Activated CD8-positive, alpha-beta T cell treated with anti-CD3 and anti-CD28 coated beads for 36 hours (primary cell): ENCODE results near the gene IL12RB1. TPM values are rescaled to one million over a fixed set of nuclear protein-coding genes. Genes with fewer than 3 reads are reported as not detected.
"Not testable (repeated sequence)": the region's sequence is repeated elsewhere in the genome, so short reads cannot be mapped to it uniquely, and the experiment has no call there.

ENCODE experiments used
- ATAC-seq: fragments of 200-7000 bp; cut with Tn5 transposase; one replicate; pipeline ENCODE4 v1.10.0; 2021; ENCODE audit warnings: mild to moderate bottlenecking, moderate library complexity
- CTCF ChIA-PET: fragments of 350-600 bp; sonication (Branson Sonifier 250); formaldehyde crosslinking; loops from one replicate; lab custom pipeline; 2021; ENCODE audit warnings: antibody characterized with exemption; lab: Charles Lee
- POLR2A ChIA-PET: fragments of 350-600 bp; sonication (Branson Sonifier 250); formaldehyde crosslinking; loops from one replicate; lab custom pipeline; 2021; ENCODE audit warnings: antibody characterized with exemption; lab: Charles Lee
- DNase-seq: peaks from one replicate; pipeline ENCODE4 v3.0.0-alpha.2; 2020
- H3K27ac Mint-ChIP-seq: one replicate; pipeline ENCODE4 v1.8.0; 2021; ENCODE audit warnings: mild to moderate bottlenecking, mixed read lengths
- H3K27me3 Mint-ChIP-seq: one replicate; pipeline ENCODE4 v1.8.0; 2021; ENCODE audit warnings: mixed read lengths
- H3K36me3 Mint-ChIP-seq: one replicate; pipeline ENCODE4 v1.8.0; 2021; ENCODE audit warnings: low read depth, mixed read lengths
- H3K4me1 Mint-ChIP-seq: one replicate; pipeline ENCODE4 v1.8.0; 2021; ENCODE audit warnings: low read depth, mixed read lengths
- H3K4me3 Mint-ChIP-seq: one replicate; pipeline ENCODE4 v1.8.0; 2021; ENCODE audit warnings: mild to moderate bottlenecking, moderate library complexity, mixed read lengths
- H3K9me3 Mint-ChIP-seq: one replicate; pipeline ENCODE4 v1.8.0; 2021; ENCODE audit warnings: mixed read lengths
- intact Hi-C: fragments of 100-400 bp; cut with micrococcal nuclease; formaldehyde crosslinking; loops from one replicate; pipeline ENCODE4 v1.10.0; 2022
- total RNA-seq, 2 experiments: library from RNA; stranded (reverse); gene quantifications; one replicate each; pipeline ENCODE4 v1.2.3, GENCODE V29; 2021
- TF ChIP-seq, protein P1 (sequence below): fragments of 200-600 bp; IDR thresholded peaks from one replicate; pipeline ENCODE4 v1.8.0; 2022; ENCODE audit warnings: antibody characterized with exemption, mild to moderate bottlenecking

IL12RB1 gene
- total RNA-seq, 2 experiments from 2014 or later: 25.6 to 27.2 TPM

GRCh38 chr19:18090545-18091216 is 3.9 kb upstream of the IL12RB1 start:
- POLR2A ChIA-PET: interaction anchor here (0.8 to 3.0 kb wide), 8 partner anchors 8 to 190 kb away, joined by 3 to 14 read pairs (median 4); partner anchors contain the start of genes ARRDC2, JUND and MAST3
- H3K36me3 Mint-ChIP-seq: no peaks in the 10 kb centered on the region
- TF ChIP-seq, protein P1, sequence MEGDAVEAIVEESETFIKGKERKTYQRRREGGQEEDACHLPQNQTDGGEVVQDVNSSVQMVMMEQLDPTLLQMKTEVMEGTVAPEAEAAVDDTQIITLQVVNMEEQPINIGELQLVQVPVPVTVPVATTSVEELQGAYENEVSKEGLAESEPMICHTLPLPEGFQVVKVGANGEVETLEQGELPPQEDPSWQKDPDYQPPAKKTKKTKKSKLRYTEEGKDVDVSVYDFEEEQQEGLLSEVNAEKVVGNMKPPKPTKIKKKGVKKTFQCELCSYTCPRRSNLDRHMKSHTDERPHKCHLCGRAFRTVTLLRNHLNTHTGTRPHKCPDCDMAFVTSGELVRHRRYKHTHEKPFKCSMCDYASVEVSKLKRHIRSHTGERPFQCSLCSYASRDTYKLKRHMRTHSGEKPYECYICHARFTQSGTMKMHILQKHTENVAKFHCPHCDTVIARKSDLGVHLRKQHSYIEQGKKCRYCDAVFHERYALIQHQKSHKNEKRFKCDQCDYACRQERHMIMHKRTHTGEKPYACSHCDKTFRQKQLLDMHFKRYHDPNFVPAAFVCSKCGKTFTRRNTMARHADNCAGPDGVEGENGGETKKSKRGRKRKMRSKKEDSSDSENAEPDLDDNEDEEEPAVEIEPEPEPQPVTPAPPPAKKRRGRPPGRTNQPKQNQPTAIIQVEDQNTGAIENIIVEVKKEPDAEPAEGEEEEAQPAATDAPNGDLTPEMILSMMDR: no peak

GRCh38 chr19:18089726-18090125 is 3.0 kb upstream of the IL12RB1 start:
- no peaks in the 10 kb centered on the region for H3K27me3 Mint-ChIP-seq
- H3K36me3 Mint-ChIP-seq: no peaks in the 10 kb centered on the region
- peak overlapping the region; percentile 94 for H3K27ac Mint-ChIP-seq
- DNase-seq: peak; percentile 27
- peak overlapping the region; percentile 52 for H3K4me3 Mint-ChIP-seq
- peaks cover 68% of the 10 kb centered on the region for H3K4me1 Mint-ChIP-seq
- POLR2A ChIA-PET: interaction anchor here (0.7 to 3.0 kb wide), 6 partner anchors 9 to 82 kb away, joined by 3 to 14 read pairs (median 4); partner anchors contain the start of genes ARRDC2 and MAST3
- intact Hi-C loops: no loop called here
- ATAC-seq: no peak
- CTCF ChIA-PET: interaction anchor here (0.6 to 2.2 kb wide), 3 partner anchors 8 to 144 kb away, joined by 3 to 7 read pairs (median 4); partner anchors contain the start of genes ARRDC2 and MAST3
- H3K9me3 Mint-ChIP-seq: no peaks in the 10 kb centered on the region
- TF ChIP-seq, protein P1: no peak

More at GRCh38 chr19:18090545-18091216, 3.9 kb upstream of the IL12RB1 start:
- Mint-ChIP-seq H3K4me1 (peaks cover 61% of the 10 kb centered on the region), H3K9me3 (no peaks in the 10 kb centered on the region), H3K27me3 (no peaks in the 10 kb centered on the region), H3K4me3 (peak overlapping the region; percentile 46), H3K27ac (peak overlapping the region; percentile 94)
- intact Hi-C loops: no loop called here
- peak; percentile 32 for DNase-seq
- CTCF ChIA-PET: interaction anchor here (1.0 to 2.4 kb wide), 5 partner anchors 9 to 297 kb away, joined by 3 to 10 read pairs (median 3); partner anchors contain the start of gene ARRDC2
- ATAC-seq: no peak

DNA sequence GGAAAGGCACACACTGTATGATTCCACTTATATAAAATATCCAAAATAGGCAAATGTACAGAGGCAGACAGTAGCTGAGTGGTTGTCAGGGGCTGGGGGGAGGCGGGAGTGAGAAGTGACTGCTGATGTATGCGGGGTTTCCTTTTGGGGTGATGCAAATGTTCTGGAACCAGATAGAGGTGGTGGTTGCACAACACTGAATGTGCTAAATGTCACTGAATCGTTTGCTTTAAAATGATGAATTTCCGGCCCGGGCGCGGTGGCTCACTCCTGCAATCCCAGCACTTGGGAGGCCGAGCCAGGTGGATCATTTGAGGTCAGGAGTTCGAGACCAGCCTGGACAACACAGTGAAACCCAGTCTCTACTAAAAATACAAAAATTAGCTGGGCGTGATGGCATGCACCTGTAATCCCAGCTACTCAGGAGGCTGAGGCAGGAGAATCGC is 2.4 kb upstream of the IL12RB1 start:
- intact Hi-C loops, H3K27me3 Mint-ChIP-seq, H3K9me3 Mint-ChIP-seq, H3K36me3 Mint-ChIP-seq: not testable (repeated sequence)
- ChIA-PET POLR2A (interaction anchor here (0.7 to 3.0 kb wide), 8 partner anchors 9 to 88 kb away, joined by 3 to 14 read pairs (median 3); partner anchors contain the start of genes ARRDC2 and MAST3), CTCF (interaction anchor here (1.1 to 1.6 kb wide), 6 partner anchors 9 to 79 kb away, joined by 3 to 4 read pairs (median 3); partner anchors contain the start of gene MAST3)
- peaks cover 74% of the 10 kb centered on the region for H3K4me1 Mint-ChIP-seq
- ATAC-seq (peak; percentile 69), DNase-seq (peak; percentile 92)
- H3K27ac Mint-ChIP-seq: peak overlapping the region; percentile 94
- peak overlapping the region; percentile 52 for H3K4me3 Mint-ChIP-seq

GRCh38 chr19:18085702-18086457 is 854 bp downstream of the IL12RB1 start:
- H3K27ac Mint-ChIP-seq: peak overlapping the region; percentile 94
- ChIA-PET CTCF (no interaction called here), POLR2A (interaction anchor here (0.8 to 2.2 kb wide), 4 partner anchors 15 to 67 kb away, joined by 3 to 5 read pairs (median 4); partner anchors contain the start of gene PIK3R2)
- H3K9me3 Mint-ChIP-seq: no peaks in the 10 kb centered on the region
- DNase-seq (no peak), ATAC-seq (no peak)
- intact Hi-C loops: no loop called here
- H3K36me3 Mint-ChIP-seq: peaks cover 19% of the 10 kb centered on the region
- no peaks in the 10 kb centered on the region for H3K27me3 Mint-ChIP-seq
- TF ChIP-seq, protein P1: no peak
- peak overlapping the region; percentile 96 for H3K4me3 Mint-ChIP-seq
- H3K4me1 Mint-ChIP-seq: peaks cover 62% of the 10 kb centered on the region

DNA sequence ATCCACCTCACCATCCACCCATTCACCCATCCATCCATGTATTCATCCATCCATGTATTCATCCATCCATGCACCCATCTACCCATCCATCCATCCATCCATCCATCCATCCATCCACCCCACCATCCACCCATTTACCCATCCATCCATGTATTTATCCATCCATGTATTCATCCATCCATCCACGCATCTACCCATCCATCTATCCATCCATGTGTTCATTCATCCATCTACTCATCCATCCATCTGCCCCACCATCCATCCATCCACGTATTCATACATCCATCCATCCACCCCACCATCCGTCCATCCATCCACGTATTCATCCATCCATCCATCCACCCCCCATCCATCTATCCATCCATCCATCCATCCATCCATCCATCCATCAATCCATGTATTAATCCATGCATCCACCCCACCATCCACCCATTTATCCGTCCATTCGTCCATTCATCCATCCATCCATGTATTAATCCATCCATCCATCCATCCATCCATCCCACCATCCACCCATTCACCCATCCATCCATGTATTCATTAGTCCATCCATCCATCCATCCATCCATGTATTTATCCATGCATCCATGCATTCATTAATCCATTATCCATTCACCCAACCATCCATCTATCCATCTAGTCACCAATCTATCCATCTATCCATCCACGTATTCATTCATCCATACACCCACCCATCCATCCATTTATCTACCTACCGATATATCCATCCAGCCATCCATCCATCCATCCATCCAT is 2.6 kb downstream of the IL12RB1 start:
- peaks cover 20% of the 10 kb centered on the region for H3K36me3 Mint-ChIP-seq
- no peak overlapping the region for H3K4me3 Mint-ChIP-seq
- TF ChIP-seq, protein P1: no peak
- H3K4me1 Mint-ChIP-seq: peaks cover 44% of the 10 kb centered on the region
- POLR2A ChIA-PET: no interaction called here
- no peaks in the 10 kb centered on the region for H3K9me3 Mint-ChIP-seq
- intact Hi-C loops: no loop called here
- DNase-seq: no peak
- no peak for ATAC-seq
- H3K27me3 Mint-ChIP-seq: no peaks in the 10 kb centered on the region
- H3K27ac Mint-ChIP-seq: no peak overlapping the region
- CTCF ChIA-PET: interaction anchor here (2.0 kb wide), 1 partner anchor 27 kb away, joined by 5 read pairs; no protein-coding TSS in a partner anchor
